Measurements from ENCODE around the gene STON1.
A peak's percentile ranks its signal among the peaks of the same experiment; 100 is the strongest.
"Not testable (repeated sequence)": the region's sequence is repeated elsewhere in the genome, so short reads cannot be mapped to it uniquely, and the experiment has no call there.

Gene STON1

DNA sequence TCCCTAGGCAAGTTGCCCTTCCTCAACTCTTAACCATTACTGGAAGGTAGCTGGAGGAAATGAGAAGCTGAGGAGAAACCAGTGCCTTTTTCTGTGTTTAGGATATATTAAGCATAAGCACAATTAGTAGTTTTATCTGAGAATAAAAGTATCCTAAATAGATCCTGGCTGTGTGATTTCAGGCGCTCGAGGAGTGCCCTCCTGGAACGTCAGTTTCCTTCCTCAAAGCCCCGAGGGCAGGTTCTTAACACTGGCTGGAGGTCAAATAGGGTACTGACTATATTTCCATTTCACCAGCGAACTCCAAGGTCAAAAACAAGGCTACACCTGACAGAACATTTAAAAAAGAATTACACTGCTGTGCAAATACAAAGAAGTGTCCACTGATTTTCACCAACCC, 1.5 kb upstream of the STON1 start:
- DNase-seq: no peak

DNA sequence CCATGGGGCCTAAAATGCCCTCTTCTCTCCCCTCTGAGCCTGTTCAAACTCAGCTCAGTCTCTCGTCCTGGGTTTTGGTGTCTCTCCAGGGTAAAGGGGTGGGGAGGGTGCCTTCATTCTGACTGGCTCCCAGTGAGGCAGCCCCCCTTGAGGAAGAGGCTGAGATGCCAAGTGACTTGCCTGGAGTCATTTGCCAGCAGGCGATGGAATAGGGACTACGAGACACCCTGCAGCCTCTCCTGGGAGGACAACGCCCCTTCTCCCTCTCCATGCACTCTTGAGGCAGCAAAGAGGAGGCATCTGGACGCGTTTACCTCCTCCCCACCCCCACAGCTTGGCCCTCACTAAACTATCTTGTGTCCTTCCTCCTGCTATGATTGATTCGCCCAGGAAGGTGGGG, 760 bp upstream of the STON1 start:
- DNase-seq: no peak

DNA sequence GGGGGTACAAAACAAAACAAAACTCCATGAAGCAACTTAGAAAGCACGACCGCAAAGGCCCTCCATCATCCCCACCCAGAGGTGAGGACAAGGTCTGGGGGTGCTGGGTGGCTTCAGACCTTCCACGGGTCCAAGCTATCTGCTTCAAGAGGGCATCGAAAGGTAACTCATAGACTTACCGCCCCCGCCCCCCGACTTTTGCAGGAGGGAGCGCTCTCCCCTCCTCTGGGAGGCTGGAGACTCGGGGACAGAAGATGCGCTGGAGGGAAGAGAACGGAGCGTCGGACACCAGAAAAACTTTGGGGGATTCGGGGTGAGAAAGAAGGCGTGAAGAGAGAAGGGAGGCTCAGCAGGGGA, 300 bp upstream of the STON1 start:
- DNase-seq: peak in 1 of 5 donors; percentile 5

DNA sequence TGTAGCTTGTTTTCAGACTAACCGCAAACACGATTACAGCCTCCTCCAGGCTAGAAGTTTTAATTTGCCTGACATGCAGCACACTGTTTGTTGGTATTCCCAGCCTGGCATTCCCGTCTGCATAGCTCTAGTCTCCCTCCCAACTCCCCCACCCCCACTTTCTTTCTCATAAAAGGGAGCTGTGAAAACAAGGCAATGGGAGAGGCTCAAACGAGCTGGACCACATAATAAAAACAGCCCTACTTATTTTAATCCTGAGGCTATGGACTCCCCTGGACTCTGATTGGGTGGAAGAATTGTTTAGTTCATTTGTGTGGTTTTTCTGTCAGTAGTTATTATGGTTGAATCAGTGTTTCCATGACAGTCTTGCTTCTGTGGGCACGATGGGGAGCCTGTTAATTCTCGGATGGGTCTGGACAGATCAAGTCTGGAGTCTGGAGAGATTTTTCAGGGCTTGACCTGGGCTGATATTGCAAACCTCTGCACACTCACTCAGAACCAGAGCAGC, 1.2 kb downstream of the STON1 start:
- no peak for DNase-seq

DNA sequence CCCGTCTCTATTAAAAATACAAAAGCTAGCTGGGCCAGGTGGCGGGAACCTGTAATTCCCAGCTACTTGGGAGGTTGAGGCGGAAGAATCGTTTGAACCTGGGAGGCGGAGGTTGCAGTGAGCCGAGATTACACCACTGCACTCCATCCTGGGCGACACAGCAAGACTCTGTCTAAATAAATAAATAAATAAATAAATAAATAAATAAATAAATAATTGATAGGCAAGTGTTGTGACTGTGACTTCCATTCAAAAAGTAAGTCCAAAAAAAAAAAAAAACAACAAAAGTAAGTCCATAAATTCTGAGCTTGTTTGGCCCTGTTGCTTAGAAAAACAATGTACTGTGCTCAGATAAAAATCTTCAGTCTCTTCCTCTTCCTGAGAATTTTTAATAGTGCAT, 2.2 kb downstream of the STON1 start:
- no peak for DNase-seq

DNA sequence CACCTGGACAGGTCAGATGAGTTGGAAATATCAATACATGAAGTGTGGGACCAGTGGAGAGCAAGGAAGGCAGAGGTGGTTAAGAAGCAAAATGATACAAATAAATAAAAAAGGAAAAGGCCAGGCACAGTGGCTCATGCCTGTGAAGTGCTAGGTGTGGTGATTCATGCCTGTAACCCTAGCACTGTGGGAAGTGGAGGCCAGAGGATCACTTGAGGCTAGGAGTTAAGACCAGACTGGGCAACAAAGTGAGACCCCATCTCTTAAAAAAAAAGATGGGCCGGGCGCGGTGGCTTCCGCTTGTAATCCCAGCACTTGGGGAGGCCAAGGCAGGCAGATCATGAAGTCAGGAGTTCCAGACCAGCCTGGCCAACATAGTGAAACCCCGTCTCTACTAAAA, 2.9 kb downstream of the STON1 start:
- no peak for DNase-seq

DNA sequence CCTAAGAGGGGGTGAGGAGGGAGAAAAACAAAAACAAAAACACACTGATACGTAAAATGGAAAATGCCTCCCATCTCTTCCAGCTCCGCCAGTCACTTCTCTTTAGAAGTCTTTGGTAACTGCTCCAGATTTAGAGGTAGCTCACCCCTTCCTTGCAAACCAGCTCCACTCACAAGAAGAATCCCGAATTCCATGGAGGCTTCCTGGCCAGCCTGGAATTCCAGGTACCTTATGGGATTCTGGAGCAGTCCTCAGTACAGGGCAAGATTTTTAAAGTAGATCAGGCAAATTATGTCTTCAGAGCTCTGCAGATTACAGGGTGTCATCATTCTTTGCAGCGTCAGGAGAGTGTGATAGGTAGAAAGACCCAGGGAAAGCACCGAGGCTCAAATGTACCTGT, 4.8 kb downstream of the STON1 start:
- DNase-seq: no peak

- DNase-seq: no peak
Observed at GRCh38 chr2:48540237-48540935, 10.4 kb downstream of the STON1 start.

- no peak for DNase-seq
Observed at GRCh38 chr2:48541666-48542389, 11.9 kb downstream of the STON1 start.

DNA sequence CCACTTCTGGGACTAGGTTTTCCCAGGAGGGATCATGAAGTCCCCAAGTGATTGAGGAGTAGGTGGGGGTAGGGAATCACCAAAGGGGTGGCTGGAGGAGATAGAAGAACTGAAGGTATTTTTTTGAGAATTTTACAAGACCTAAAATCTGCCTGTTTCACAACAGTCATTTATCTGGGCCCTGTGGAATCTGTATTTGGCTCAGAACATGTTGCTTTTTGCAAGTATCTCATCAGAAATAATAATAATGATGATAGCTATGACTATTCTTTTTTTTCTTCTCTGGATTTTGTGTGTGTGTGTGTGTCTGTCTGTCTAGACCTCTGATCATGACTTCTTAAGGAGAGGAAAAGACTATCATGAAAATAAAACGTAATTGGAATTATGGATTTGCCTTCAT, 13.9 kb downstream of the STON1 start:
- DNase-seq: no peak

- no peak for DNase-seq
Observed at GRCh38 chr2:48545244-48545643, 15.3 kb downstream of the STON1 start.

DNA sequence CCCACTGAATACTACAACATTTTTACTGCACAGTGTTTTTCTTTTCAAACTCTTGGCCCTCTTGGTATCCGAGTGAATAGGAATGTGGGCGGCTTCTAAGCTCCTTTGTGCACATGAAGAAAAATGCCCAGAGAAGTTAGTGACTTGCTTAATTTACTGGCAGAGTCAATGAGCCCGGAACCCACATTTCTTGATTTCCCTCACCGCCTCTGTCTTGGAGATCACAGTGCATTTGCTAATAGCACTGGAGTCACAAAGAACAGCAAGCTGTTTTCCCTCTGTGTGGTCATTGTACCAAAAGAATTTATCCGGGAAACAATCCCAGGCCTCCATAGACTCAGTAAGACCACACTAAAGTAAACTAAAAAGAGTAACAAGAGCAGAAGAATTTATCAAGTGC, 18.9 kb downstream of the STON1 start:
- DNase-seq: no peak

DNA sequence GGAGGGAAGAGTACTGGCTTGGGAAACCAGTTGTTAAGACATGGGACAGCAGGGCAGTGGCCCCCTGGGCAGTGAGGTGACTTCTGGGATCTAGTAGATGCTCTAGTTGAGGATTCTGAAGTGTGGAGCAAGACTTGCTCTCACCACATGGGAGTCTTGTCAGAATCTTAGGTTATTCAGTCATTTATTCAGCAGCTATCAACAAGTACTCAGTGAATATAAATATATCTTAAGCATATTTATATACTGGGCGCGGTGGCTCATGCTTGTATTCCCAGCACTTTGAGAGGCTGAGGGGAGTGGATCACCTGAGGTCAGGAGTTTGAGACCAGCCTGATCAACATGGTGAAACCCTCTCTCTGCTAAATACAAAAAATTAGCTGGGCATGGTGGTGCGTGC, 20.0 kb downstream of the STON1 start:
- DNase-seq: no peak

GRCh38 chr2:48551548-48551947, 21.6 kb downstream of the STON1 start:
- DNase-seq: no peak

- DNase-seq: not testable (repeated sequence)
Observed at GRCh38 chr2:48555071-48555470, 25.1 kb downstream of the STON1 start.

- DNase-seq: no peak
Observed at GRCh38 chr2:48558456-48558855, 28.5 kb downstream of the STON1 start.

- no peak for DNase-seq
Observed at GRCh38 chr2:48560546-48561209, 30.7 kb downstream of the STON1 start.

GRCh38 chr2:48562281-48562680, 32.3 kb downstream of the STON1 start:
- DNase-seq: no peak

DNA sequence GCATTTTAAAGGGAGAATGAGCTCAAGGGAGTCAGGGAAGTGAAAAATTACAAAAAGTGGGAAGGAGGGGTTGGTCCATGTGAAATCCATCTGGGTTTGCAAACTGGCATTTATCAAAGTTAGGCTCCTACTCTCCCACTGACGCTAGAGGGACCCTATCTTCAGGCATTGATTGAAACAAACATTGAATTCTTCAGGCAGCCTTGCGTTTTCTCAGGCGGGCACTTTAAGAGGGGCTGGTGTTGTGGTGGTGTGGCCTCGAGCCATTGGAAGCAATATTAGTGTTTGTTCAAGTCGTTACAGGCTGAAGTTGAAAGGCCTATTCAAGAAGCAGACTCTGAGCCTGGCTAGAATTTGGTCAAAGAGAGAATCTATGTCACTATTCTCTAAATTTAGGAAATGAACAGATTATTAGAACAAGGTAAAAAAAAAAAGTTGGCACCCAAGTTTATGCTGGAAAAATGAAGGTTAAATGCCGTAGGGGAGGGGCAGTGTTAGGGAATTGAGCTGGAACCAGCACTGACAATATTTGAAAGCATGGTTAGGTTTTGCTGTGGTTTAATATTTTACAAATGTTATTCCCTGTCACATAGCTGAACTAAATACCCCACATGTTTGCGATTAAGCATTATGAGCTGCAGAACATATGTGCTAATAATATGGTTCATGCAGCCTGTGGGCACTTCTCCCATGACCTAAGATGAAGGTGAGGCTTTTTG, 36.8 kb downstream of the STON1 start:
- DNase-seq: no peak

DNA sequence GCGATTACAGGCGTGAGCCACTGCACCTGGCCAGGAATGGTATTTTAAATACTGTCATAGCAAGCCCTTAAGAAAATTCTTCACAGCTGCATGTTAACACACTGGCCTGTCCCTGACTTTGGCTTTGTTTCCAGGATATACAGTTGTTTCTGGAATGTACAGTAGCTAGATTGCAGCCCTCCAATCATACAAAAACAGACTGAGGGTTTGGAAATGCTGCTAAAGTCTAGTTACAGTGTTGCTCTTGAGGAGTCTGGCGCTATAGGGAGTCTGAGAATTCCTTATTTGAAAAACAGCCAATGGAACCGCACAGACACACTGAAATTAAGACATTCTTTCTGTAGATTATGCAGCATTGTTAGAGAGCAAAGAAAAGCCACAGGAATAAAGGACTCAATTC, 37.7 kb downstream of the STON1 start:
- DNase-seq: no peak

GRCh38 chr2:48568547-48568946, 38.6 kb downstream of the STON1 start:
- no peak for DNase-seq

DNA sequence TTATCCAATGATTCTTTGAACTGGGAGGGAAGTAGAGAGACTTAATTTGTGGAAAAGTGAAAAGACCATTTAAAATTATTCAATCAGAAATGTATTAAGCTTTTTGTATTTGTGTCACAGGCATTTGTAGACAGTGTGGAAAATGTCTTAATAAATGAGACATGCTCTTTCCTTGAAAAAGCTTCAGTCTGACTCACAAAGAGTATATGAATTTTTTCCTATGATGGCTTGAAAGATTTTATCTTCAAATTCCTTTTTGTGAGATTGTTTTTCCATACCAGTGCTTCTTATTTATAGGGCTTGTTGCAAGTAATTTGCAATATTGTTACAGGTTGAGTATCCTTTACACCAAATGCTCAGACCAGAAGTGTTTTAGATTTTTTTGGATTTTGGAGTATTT, 39.5 kb downstream of the STON1 start:
- no peak for DNase-seq

- no peak for DNase-seq
Observed at GRCh38 chr2:48572816-48573215, 42.9 kb downstream of the STON1 start.
